GM12892 (cell line): Measurements from ENCODE around the gene STAT5A.

Experiments used
- POLR2A ChIP-seq: IDR thresholded peaks from 2 replicates; pipeline ENCODE4 v1.6.1; 2011; ENCODE audit warnings: low read depth, low read length, control low read depth
- POLR2AphosphoS5 ChIP-seq: IDR thresholded peaks from 2 replicates; pipeline ENCODE4 v1.6.1; 2011; ENCODE audit warnings: low read depth, low read length, control low read depth
- TAF1 ChIP-seq: IDR thresholded peaks from 2 replicates; pipeline ENCODE4 v1.6.1; 2011; ENCODE audit warnings: low read depth, mild to moderate bottlenecking, control low read depth, low read length, borderline replicate concordance

DNA sequence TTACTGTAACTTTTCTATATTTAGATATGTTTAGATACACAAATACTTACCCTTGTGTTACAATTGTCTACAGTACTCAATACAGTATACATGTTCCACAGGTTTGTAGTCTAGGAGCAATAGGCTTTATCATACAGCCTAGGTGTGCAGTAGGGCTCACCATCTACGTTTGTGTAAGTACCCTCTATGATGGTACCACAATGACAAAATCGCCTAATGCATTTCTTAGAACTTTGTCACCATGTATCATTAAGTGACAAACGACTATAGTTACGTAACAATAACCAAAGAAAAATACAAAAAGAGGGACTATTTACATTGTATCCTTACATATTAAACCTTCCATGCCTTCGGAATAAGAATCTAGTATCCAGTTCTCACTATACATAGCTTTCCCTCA is 20.1 kb upstream of the STAT5A start:
- TF ChIP-seq POLR2A (no peak), TAF1 (no peak), POLR2AphosphoS5 (no peak)
